Hepatocyte (in vitro differentiated cells): Measurements from ENCODE around the gene ANO2. TPM values are rescaled to one million over a fixed set of nuclear protein-coding genes. Genes with fewer than 3 reads are reported as not detected.

Experiments
- DNase-seq: peaks from one replicate; pipeline ENCODE4 v3.0.0-alpha.2; 2016; ENCODE audit warnings: low spot score
- H2AFZ ChIP-seq: fragments of 200-600 bp; sonication (generic); 2 replicates; pipeline ENCODE4 v1.6.0; 2016; ENCODE audit warnings: antibody characterized with exemption, mild to moderate bottlenecking
- H3K27ac ChIP-seq: fragments of 200-600 bp; sonication (generic); 2 replicates; pipeline ENCODE4 v1.5.1; 2016; ENCODE audit warnings: mild to moderate bottlenecking
- H3K27me3 ChIP-seq: fragments of 200-600 bp; sonication (generic); 2 replicates; pipeline ENCODE4 v1.6.1; 2016
- H3K36me3 ChIP-seq: fragments of 200-600 bp; sonication (generic); replicated peaks from 2 replicates; pipeline ENCODE4 v1.5.1; 2016; ENCODE audit warnings: low read depth; ENCODE audit not compliant: insufficient read depth
- H3K4me1 ChIP-seq: fragments of 200-600 bp; sonication (generic); 2 replicates; pipeline ENCODE4 v1.5.1; 2016; ENCODE audit warnings: mild to moderate bottlenecking, moderate library complexity; ENCODE audit not compliant: insufficient read depth
- H3K4me2 ChIP-seq: fragments of 200-600 bp; sonication (generic); 2 replicates; pipeline ENCODE4 v1.6.0; 2016
- H3K4me3 ChIP-seq: fragments of 200-600 bp; sonication (generic); 2 replicates; pipeline ENCODE4 v1.5.1; 2016; ENCODE audit warnings: mild to moderate bottlenecking
- H3K79me2 ChIP-seq: fragments of 200-600 bp; sonication (generic); 2 replicates; pipeline ENCODE4 v1.6.0; 2017; ENCODE audit warnings: mild to moderate bottlenecking
- H3K9me2 ChIP-seq: fragments of 200-600 bp; sonication (generic); replicated peaks from 2 replicates; pipeline ENCODE4 v1.6.0; 2017; ENCODE audit warnings: mild to moderate bottlenecking; ENCODE audit not compliant: insufficient read depth
- H3K9me3 ChIP-seq: fragments of 200-600 bp; sonication (generic); 2 replicates; pipeline ENCODE4 v1.5.1; 2016; ENCODE audit warnings: low read depth, mild to moderate bottlenecking
- H4K20me1 ChIP-seq: fragments of 200-600 bp; sonication (generic); 2 replicates; pipeline ENCODE4 v1.6.0; 2016; ENCODE audit warnings: mild to moderate bottlenecking; ENCODE audit not compliant: insufficient read depth, poor library complexity, severe bottlenecking
- EZH2 ChIP-seq: fragments of 200-600 bp; sonication (generic); IDR thresholded peaks from 2 replicates; pipeline ENCODE4 v1.6.1; 2016; ENCODE audit warnings: antibody characterized with exemption, mild to moderate bottlenecking, borderline replicate concordance
- EZH2phosphoT487 ChIP-seq: fragments of 200-600 bp; sonication (generic); IDR thresholded peaks from one replicate; pipeline ENCODE4 v1.6.1; 2018; ENCODE audit warnings: antibody characterized with exemption, mild to moderate bottlenecking, low read depth, moderate library complexity; ENCODE audit not compliant: unreplicated experiment, severe bottlenecking
- WGBS: methylation state at CpG from one replicate; pipeline ENCODE4 v1.1.6; 2016; ENCODE audit warnings: low lambda C conversion rate; ENCODE audit errors: missing lambda C conversion rate; 5-methylcytosine and 5-hydroxymethylcytosine counted together
- polyA plus RNA-seq: library from polyadenylated mRNA; unstranded; fragments of >200 nt; fragmentation: Nextera tagmentation; extraction: Ambion mirVana; gene quantifications from 2 replicates; pipeline ENCODE4 v1.2.1, GENCODE V29; 2016
- total RNA-seq: library from RNA; depleted of rRNA; stranded (reverse); fragments of >200 nt; gene quantifications from 2 replicates; pipeline ENCODE4 v1.2.3, GENCODE V29; 2014
- TF ChIP-seq, protein P1 (sequence below): fragments of 200-600 bp; sonication (generic); IDR thresholded peaks from 2 replicates; pipeline ENCODE4 v1.5.1; 2016; ENCODE audit warnings: antibody characterized with exemption, mild to moderate bottlenecking; ENCODE audit not compliant: poor library complexity

The ANO2 gene
- total and polyA plus RNA-seq, 2 experiments from 2014 or later: 1.0 to 1.9 TPM

- Histone ChIP-seq H3K9me2 (no peaks in the 10 kb centered on the region), H3K79me2 (no peaks in the 10 kb centered on the region), H4K20me1 (no peaks in the 10 kb centered on the region), H3K27ac (no peak overlapping the region), H3K36me3 (no peaks in the 10 kb centered on the region), H3K27me3 (no peaks in the 10 kb centered on the region), H2AFZ (no peak overlapping the region), H3K4me2 (no peak overlapping the region), H3K4me1 (no peaks in the 10 kb centered on the region), H3K4me3 (no peak overlapping the region), H3K9me3 (no peaks in the 10 kb centered on the region)
- DNase-seq: no peak
- TF ChIP-seq, protein P1, sequence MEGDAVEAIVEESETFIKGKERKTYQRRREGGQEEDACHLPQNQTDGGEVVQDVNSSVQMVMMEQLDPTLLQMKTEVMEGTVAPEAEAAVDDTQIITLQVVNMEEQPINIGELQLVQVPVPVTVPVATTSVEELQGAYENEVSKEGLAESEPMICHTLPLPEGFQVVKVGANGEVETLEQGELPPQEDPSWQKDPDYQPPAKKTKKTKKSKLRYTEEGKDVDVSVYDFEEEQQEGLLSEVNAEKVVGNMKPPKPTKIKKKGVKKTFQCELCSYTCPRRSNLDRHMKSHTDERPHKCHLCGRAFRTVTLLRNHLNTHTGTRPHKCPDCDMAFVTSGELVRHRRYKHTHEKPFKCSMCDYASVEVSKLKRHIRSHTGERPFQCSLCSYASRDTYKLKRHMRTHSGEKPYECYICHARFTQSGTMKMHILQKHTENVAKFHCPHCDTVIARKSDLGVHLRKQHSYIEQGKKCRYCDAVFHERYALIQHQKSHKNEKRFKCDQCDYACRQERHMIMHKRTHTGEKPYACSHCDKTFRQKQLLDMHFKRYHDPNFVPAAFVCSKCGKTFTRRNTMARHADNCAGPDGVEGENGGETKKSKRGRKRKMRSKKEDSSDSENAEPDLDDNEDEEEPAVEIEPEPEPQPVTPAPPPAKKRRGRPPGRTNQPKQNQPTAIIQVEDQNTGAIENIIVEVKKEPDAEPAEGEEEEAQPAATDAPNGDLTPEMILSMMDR: no peak
- 88% methylated on average over 5 of the region's 5 CpGs for WGBS
Observed at GRCh38 chr12:5611162-5611561, 333.9 kb downstream of the ANO2 start.

GRCh38 chr12:5599378-5599777 is 345.7 kb downstream of the ANO2 start:
- DNase-seq: no peak
- Histone ChIP-seq H3K4me1 (no peaks in the 10 kb centered on the region), H4K20me1 (no peaks in the 10 kb centered on the region), H3K9me2 (no peaks in the 10 kb centered on the region), H2AFZ (no peak overlapping the region), H3K36me3 (no peaks in the 10 kb centered on the region), H3K27me3 (no peaks in the 10 kb centered on the region), H3K27ac (no peak overlapping the region), H3K79me2 (no peaks in the 10 kb centered on the region), H3K4me2 (no peak overlapping the region), H3K9me3 (no peaks in the 10 kb centered on the region), H3K4me3 (no peak overlapping the region)
- TF ChIP-seq, protein P1: no peak
- TF ChIP-seq EZH2 (no peak), EZH2phosphoT487 (no peak)
- 92% methylated on average over 4 of the region's 4 CpGs for WGBS

GRCh38 chr12:5593998-5594397 is 351.1 kb downstream of the ANO2 start:
- TF ChIP-seq EZH2phosphoT487: no peak
- TF ChIP-seq EZH2: no peak
- TF ChIP-seq, protein P1: no peak
- Histone ChIP-seq H3K4me3 (no peak overlapping the region), H3K4me1 (peaks cover under 1% of the 10 kb centered on the region), H3K27me3 (no peaks in the 10 kb centered on the region), H3K9me2 (no peaks in the 10 kb centered on the region), H4K20me1 (no peaks in the 10 kb centered on the region), H3K36me3 (no peaks in the 10 kb centered on the region), H3K27ac (no peak overlapping the region), H2AFZ (no peak overlapping the region), H3K9me3 (no peaks in the 10 kb centered on the region), H3K4me2 (no peak overlapping the region), H3K79me2 (no peaks in the 10 kb centered on the region)
- no peak for DNase-seq

DNA sequence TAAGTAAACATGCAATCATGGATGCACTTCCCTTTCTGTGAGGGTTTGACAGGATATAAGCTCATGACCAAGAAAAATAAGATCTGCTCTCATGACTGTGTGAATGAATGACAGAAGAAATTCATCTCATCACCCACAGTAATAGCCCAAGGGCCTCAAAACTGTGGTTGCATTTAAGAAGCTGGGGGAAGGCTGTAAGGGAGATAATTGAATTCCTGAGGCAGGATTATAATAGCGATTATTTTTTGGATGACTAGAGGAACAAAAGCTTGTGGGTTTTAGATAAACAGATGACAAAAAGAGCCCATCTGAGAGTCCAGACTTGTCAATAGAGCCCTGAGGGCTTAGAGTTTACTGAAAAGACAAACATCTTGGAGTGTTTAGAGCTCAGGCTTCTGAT is 352.0 kb downstream of the ANO2 start:
- no peaks in the 10 kb centered on the region for H4K20me1 ChIP-seq
- no peaks in the 10 kb centered on the region for H3K9me2 ChIP-seq
- no peak for TF ChIP-seq EZH2phosphoT487
- TF ChIP-seq, protein P1: no peak
- TF ChIP-seq EZH2: no peak
- no peaks in the 10 kb centered on the region for H3K79me2 ChIP-seq
- H3K4me1 ChIP-seq: peaks cover 6% of the 10 kb centered on the region
- no peaks in the 10 kb centered on the region for H3K9me3 ChIP-seq
- no peak overlapping the region for H3K27ac ChIP-seq
- DNase-seq: no peak
- H3K27me3 ChIP-seq: no peaks in the 10 kb centered on the region
- no peak overlapping the region for H2AFZ ChIP-seq
- no peak overlapping the region for H3K4me2 ChIP-seq
- no peaks in the 10 kb centered on the region for H3K36me3 ChIP-seq
- no peak overlapping the region for H3K4me3 ChIP-seq
- 39% methylated on average over 1 of the region's 1 CpG for WGBS
